Kidney (tissue), 14 donors: ENCODE data around the gene FARS2. TPM values are rescaled to one million over a fixed set of nuclear protein-coding genes. Genes with fewer than 3 reads are reported as not detected.

Source experiments
- DNase-seq, 5 donors: peaks; one replicate each; pipeline ENCODE4 v3.0.0-alpha.2; 2013 to 2020
- FAIRE-seq: peaks from 2 replicates; lab custom pipeline; 2012; peaks lifted over from hg19 to GRCh38; lab: Jason Lieb, UNC
- H3K27ac ChIP-seq, 2 donors: one replicate each; pipeline ENCODE4 v1.7.0; 2013; ENCODE audit warnings: low read depth in 2 of 2, low read length in 2 of 2, inconsistent platforms in 1 of 2
- H3K27me3 ChIP-seq: one replicate; pipeline ENCODE4 v1.7.1; 2013; ENCODE audit warnings: low read length, inconsistent platforms; ENCODE audit not compliant: control insufficient read depth, insufficient read depth
- H3K36me3 ChIP-seq, 3 donors: one replicate each; pipeline versions ENCODE4 v1.7.0 to v1.7.1; 2013; ENCODE audit warnings: low read length in 3 of 3, control low read depth in 1 of 3, inconsistent platforms in 1 of 3; ENCODE audit not compliant: insufficient read depth in 3 of 3, control insufficient read depth in 2 of 3
- H3K4me1 ChIP-seq, 3 donors: one replicate each; pipeline versions ENCODE4 v1.7.0 to v1.7.1; 2013; ENCODE audit warnings: low read length in 3 of 3, inconsistent platforms in 1 of 3, low read depth in 1 of 3; ENCODE audit not compliant: control insufficient read depth in 2 of 3, insufficient read depth in 2 of 3
- H3K4me3 ChIP-seq, 3 donors: one replicate each; pipeline versions ENCODE4 v1.7.0 to v1.8.1; 2013; ENCODE audit warnings: low read length in 3 of 3, control low read depth in 1 of 3, inconsistent platforms in 1 of 3
- H3K9ac ChIP-seq, 3 donors: one replicate each; pipeline versions ENCODE4 v1.7.0 to v1.7.1; 2013; ENCODE audit warnings: low read length in 3 of 3, control low read depth in 1 of 3, inconsistent platforms in 1 of 3
- H3K9me3 ChIP-seq, 3 donors: one replicate each; pipeline versions ENCODE4 v1.7.0 to v1.7.1; 2013; ENCODE audit warnings: low read length in 3 of 3, control low read depth in 1 of 3, inconsistent platforms in 1 of 3; ENCODE audit not compliant: control insufficient read depth in 2 of 3, insufficient read depth in 1 of 3
- intact Hi-C: fragments of 100-400 bp; cut with DNase I; formaldehyde crosslinking; loops from one replicate; pipeline ENCODE4 v1.11.1; 2022
- polyA plus RNA-seq: library from polyadenylated mRNA; stranded (reverse); fragments of 350-450 nt; fragmentation: Illumina TruSeq; extraction: RNeasy Lipid Tissue Mini Kit (QIAGEN cat#74804); gene quantifications from one replicate; pipeline ENCODE4 v1.2.3, GENCODE V29; 2014; ENCODE audit warnings: low read depth, low replicate concordance; ENCODE audit not compliant: insufficient read depth
- total RNA-seq: library from RNA; stranded (reverse); fragmentation: NEBNext Ultra II Directional; extraction: Animal tissue kit (Norgen Biotek cat#: 25700); gene quantifications from one replicate; pipeline ENCODE4 v1.2.1, GENCODE V29; 2021
- TF ChIP-seq, protein P1 (sequence below): IDR thresholded peaks from 3 replicates; pipeline ENCODE4 v1.5.1; 2012; ENCODE audit warnings: mild to moderate bottlenecking, moderate library complexity, borderline replicate concordance; ENCODE audit not compliant: insufficient read depth; ENCODE audit errors: extremely low read depth
- donor health status: control.
- donor health status: control.
- donor health status: control.
- donor health status: control.
- donor health status: control.
- donor health status: DM: yes; HTN: yes; CAD: no.
- donor health status: Normal renal cell carcinoma (clear cell type).

The FARS2 gene
- total and polyA plus RNA-seq, 2 donors from 2014 or later, result 22.1 to 24.8 TPM

DNA sequence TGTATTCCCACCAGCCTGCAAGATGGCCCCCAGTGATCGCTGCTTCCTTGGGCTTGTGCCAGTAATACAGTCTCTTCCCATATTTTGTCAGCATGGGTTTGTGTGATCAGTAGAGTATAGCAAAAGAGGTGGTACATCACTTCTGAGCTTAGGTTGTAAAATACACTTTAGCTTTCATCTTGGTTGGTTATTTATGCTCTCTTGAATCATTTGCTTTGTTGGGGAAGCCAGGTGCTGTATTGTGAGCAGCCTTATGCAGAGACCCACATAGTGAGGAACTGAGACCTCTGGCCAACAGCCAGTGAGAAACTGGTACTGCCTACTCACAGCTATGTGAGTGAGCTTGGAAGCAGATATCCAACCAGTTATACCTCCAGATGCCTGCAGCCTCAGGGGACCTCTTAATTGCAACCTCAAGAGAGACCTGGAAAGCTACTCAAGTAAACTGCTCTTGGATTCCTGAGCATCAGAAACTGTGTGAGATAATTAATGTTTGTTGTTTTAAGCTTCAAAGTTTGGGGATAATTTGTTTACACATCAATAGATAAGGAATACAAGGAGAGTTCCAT lies 229.3 kb downstream of the FARS2 start:
- intact Hi-C loops, result no loop called here
- FAIRE-seq (no peak), DNase-seq (peak in 2 of 5 donors; percentile 32 to 45)
- Histone ChIP-seq H3K9me3 (no peaks in the 10 kb centered on the region), H3K9ac (no peak overlapping the region), H3K4me1 (no peaks in the 10 kb centered on the region), H3K27me3 (no peaks in the 10 kb centered on the region), H3K4me3 (no peak overlapping the region), H3K36me3 (peaks cover 0 to 2% (median 0%) of the 10 kb centered on the region in 3 donors), H3K27ac (no peak overlapping the region)
- TF ChIP-seq, protein P1, sequence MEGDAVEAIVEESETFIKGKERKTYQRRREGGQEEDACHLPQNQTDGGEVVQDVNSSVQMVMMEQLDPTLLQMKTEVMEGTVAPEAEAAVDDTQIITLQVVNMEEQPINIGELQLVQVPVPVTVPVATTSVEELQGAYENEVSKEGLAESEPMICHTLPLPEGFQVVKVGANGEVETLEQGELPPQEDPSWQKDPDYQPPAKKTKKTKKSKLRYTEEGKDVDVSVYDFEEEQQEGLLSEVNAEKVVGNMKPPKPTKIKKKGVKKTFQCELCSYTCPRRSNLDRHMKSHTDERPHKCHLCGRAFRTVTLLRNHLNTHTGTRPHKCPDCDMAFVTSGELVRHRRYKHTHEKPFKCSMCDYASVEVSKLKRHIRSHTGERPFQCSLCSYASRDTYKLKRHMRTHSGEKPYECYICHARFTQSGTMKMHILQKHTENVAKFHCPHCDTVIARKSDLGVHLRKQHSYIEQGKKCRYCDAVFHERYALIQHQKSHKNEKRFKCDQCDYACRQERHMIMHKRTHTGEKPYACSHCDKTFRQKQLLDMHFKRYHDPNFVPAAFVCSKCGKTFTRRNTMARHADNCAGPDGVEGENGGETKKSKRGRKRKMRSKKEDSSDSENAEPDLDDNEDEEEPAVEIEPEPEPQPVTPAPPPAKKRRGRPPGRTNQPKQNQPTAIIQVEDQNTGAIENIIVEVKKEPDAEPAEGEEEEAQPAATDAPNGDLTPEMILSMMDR, result no peak

DNA sequence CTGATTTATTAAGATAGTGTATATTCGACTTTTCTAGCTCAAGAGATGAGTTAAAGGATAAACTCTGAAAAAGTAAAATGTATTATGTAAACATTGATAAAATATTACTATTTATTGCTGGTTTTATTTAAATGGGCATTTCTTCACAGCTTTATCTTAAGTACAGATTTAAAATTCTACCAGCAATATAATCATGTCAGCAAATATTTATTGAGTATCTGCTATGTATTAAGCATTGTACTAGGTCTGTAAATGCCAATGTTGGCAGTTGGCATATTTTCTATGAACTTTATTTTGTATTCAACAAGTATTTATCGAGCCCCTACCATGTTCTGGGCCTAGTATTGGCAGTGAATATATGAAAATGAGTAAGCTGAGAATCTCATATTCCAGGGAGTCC lies 231.0 kb downstream of the FARS2 start:
- TF ChIP-seq, protein P1, result no peak
- Histone ChIP-seq H3K9me3 (no peaks in the 10 kb centered on the region), H3K36me3 (no peaks in the 10 kb centered on the region), H3K27me3 (no peaks in the 10 kb centered on the region), H3K4me1 (no peaks in the 10 kb centered on the region), H3K4me3 (no peak overlapping the region), H3K9ac (no peak overlapping the region), H3K27ac (no peak overlapping the region)
- no peak for DNase-seq
- FAIRE-seq, result no peak
- intact Hi-C loops, result no loop called here

DNA sequence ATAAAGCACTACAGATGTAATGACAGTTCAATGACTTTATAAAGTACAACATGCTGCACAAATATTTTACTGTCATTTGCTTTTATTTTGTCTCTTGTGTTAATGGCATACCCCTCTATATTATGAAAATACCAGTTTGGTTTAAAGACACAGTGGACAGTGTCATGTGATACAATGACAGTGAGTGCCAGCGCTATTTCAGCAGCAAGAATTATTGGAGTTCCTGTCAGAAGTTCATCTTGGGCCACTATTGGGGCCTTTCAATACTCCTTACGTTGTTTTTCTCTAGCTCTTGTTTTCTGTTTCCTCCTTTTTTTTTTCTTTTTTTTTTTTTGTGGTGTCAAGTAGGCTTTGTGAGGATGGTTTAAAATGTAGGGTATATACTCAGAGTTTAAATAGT lies 232.5 kb downstream of the FARS2 start:
- FAIRE-seq (no peak), DNase-seq (no peak)
- TF ChIP-seq, protein P1, result no peak
- no peaks in the 10 kb centered on the region for H3K36me3 ChIP-seq
- H3K4me1 ChIP-seq, result no peaks in the 10 kb centered on the region
- H3K27ac ChIP-seq, result no peak overlapping the region
- no peak overlapping the region for H3K4me3 ChIP-seq
- no peaks in the 10 kb centered on the region for H3K9me3 ChIP-seq
- intact Hi-C loops, result no loop called here
- H3K9ac ChIP-seq, result no peak overlapping the region
- H3K27me3 ChIP-seq, result no peaks in the 10 kb centered on the region

DNA sequence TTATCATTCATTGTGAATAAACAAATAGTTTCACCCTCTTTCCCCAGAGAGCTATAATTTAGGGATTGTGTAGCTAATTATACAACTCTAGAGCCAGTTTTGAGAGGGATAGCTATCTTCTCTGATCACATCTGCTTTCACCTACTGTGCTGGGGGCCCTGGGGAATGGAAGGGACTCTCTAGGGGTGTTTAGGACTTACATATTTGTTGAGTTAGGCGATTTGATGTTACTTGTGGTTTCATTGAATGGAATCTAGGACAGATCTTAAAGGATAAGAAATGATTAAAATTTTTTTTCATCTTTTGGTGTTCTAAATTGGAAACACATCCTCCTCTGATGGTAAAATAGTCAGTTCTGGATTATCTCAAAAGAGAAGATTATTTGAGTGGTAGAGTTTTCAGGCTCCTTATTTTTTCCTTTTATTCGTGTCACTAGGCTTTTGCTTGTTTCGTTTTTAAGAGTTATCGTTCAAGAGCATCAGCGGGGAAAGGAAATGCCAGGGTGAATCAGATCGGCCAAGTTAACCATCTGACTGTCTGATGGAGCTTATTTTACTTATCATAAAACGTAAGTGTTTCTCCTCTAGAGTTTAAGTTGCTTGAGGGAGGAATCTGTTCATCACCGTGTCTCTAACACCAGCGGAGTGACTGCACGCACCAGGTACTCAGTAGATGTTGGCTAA lies 236.7 kb downstream of the FARS2 start:
- no peak for DNase-seq
- Histone ChIP-seq H3K9me3 (no peaks in the 10 kb centered on the region), H3K27me3 (no peaks in the 10 kb centered on the region), H3K9ac (no peak overlapping the region), H3K4me3 (no peak overlapping the region), H3K27ac (no peak overlapping the region), H3K36me3 (no peaks in the 10 kb centered on the region), H3K4me1 (no peaks in the 10 kb centered on the region)
- intact Hi-C loops, result no loop called here
- TF ChIP-seq, protein P1, result no peak
- no peak for FAIRE-seq
